Measurements from ENCODE around the gene ABHD6. TPM values are rescaled to one million over a fixed set of nuclear protein-coding genes. Genes with fewer than 3 reads are reported as not detected.
"Not testable (repeated sequence)": the region's sequence is repeated elsewhere in the genome, so short reads cannot be mapped to it uniquely, and the experiment has no call there.

The ABHD6 gene
- total RNA-seq, 1 donor from 2014 or later = 11.7 TPM

DNA sequence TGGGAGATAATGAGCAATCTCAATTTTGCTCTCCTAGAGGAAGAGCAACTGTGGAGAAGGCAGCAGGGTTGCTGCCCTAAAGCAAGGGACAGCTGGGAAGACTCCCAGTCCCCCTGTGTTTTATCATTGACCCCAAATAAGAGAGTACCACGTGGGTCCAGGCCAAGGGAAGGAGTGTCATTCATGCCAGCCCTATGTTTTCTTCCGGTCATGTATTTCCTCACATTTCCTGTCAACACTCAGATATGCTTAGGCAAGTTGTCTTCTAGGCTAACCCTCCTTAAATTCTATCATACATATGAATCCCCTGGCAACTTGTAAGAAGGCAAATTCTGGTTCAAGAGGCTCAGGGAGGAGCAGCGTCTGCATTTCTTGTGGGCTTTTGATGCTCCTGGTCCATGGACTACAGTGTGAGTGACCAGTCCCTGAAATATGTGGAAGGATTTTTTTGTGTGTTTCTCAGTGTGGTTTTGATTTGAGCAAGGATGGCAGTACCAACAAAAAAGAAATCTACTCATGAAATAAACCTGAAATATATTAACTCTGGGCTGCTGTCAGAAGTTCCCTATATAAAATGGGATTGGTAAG lies 36.5 kb downstream of the ABHD6 start:
- DNase-seq = no peak

DNA sequence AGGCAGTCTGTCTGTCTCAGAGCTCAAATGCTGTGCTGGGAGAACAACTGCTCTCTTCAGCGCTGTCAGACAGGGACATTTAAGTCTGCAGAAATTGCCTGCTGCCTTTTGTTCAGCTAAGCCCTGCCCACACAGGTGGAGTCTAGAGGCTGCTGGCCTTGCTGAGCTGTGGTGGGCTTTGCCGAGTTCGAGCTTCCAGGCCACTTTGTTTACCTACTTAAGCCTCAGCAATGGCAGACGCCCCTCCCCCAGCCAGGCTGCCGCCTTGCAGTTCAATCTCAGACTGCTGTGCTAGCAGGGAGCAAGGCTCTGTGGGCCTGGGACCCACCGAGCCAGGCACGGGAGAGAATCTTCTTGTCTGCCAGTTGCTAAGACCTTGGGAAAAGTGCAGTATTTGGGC lies 43.5 kb downstream of the ABHD6 start:
- DNase-seq = no peak

DNA sequence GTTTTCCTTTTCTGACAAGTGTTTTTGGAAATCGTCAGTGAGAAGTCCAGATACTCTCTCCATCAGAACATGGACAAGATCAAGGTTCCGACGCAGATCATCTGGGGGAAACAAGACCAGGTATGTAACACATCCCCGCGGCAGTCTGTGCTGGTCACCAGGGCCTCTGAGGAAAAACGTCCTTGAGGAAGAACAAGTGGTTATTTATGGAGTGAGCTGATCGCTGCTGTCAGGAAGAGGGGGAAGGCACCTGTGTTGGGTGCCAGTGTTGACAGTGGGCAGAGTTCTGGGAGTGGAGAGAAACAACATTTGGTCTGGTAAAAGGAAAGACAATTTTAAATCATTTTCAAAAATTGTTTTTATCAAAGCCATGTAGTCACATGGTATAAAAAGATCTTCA lies 47.7 kb downstream of the ABHD6 start:
- DNase-seq = no peak

DNA sequence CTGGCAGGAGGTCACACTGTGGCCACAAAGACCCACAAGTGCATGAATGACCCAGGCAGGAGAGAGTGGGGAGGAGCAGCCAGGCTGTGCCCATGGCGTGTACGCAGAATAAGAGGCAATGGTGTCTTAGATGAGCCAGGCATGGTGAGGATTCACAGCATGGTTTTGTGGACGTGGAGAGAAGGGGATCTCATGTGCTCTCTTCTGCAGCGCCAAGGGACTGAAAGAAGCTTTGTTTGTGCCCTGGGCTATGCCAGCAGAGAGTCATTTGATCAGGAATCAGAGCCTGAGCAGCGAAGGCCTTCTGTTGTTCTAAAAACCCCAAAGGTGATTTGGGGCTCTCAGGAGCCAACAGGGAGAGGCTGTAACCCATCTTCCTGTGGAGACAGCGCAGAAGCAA lies 49.8 kb downstream of the ABHD6 start:
- no peak for DNase-seq

DNA sequence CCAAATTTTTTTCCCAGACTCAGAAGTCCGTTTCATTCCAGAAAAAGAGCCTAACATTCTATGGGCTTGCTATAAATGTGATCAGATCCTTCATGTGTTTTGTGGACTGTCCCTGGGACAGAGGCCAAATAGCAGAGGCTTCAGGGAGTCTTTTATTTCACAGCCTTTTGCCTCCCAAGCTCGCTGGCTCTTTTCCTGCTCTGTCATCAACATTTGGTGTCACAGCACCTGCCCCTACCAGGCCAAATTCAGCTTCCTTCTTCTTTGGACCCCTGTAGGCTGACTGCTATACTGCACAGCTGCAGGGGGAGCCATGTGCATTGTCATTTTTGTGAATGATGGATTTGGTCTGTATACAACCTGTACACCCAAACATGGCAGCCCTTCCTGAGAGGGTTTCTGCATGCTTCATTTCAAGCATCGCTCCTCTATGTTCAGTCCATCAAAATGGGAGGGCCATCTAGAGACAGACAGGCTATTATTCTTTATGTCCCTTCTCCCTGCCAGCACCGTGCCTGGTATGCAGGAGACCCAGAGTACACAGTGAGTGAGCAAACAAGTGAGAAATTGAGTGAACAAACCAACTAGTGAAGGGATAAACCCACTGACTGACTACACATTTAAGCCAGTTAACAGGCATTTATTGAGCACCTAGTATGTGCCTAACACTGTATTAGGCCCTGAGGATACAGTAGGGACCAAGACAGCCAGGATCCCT lies 50.6 kb downstream of the ABHD6 start:
- DNase-seq = no peak

DNA sequence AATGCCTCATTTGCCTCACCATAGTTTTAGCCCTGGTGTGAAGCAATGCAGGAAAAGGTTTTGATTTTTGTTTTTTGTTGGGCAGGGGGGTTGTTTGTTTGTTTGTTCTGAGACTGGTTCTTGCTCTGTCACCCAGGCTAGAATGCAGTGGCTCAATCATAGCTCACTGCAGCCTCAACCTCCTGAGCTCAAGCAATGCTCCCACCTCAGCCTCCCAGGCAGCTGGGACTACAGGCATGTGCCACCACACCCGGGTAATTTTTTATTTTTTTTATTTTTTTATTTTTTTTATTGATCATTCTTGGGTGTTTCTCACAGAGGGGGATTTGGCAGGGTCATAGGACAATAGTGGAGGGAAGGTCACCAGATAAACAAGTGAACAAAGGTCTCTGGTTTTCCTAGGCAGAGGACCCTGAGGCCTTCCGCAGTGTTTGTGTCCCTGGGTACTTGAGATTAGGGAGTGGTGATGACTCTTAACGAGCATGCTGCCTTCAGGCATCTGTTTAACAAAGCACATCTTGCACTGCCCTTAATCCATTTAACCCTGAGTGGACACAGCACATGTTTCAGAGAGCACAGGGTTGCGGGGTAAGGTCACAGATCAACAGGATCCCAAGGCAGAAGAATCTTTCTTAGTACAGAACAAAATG lies 51.5 kb downstream of the ABHD6 start:
- DNase-seq = not testable (repeated sequence)

DNA sequence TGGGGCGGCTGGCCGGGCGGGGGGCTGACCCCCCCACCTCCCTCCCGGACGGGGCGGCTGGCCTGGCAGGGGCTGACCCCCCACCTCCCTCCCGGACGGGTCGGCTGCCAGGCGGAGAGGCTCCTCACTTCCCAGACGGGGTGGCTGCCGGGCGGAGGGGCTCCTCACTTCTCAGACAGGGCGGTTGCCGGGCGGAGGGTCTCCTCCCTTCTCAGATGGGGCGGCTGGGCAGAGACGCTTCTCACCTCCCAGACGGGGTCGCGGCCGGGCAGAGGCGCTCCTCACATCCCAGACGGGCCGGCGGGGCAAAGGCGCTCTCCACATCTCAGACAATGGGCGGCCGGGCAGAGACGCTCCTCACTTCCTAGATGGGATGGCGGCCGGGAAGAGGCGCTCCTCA lies 52.9 kb downstream of the ABHD6 start:
- not testable (repeated sequence) for DNase-seq

DNA sequence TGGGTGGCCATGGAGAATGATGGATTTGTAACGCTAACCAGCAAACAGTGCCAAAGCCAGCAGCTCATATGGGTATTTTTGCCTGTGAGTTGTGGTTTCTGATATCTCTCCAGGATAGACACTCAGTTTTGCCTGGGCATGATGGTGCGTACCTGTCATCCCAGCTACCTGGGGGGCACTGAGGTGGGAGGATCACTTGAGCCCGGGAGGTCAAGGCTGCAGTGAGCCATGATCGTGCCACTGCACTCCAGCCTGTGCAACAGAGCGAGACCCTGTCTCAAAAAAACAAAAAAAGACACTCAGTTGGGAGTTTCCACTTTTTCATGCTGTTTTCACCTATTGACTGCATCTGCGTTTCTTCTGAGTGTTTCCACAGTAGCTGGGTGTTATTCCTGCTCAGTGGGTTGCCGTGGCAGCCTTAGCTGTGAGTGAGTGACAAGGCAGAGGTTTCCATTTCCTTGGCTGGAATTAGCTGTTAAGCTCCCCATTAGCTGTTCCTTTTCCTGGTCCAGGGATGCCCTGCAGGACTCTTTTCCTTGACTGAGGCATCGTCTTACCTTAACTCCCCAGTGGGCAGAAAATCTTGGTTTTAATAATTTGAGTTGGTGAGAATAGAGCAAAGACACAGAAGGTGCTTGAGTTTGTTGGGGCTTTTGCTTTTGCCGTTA lies 54.2 kb downstream of the ABHD6 start:
- no peak for DNase-seq

DNA sequence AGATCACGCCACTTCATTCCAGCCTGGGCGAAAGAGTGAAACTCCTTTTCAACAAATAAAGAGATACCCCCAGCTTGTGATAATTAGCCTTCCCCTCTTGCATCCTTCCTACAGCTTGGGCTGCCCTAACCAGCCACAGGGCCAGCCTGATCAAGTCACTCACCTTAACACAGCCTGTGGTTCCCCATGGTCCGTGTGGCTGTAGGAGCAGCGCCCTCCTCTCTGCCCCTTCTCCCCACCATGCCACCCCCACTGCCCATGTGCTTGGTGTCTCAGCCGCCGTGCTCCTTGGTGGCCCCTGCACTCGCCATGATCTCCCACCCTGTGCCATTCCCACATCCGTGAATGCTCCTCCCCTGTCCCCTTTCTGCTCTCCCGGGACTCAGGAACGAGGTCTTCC lies 55.3 kb downstream of the ABHD6 start:
- DNase-seq = no peak

DNA sequence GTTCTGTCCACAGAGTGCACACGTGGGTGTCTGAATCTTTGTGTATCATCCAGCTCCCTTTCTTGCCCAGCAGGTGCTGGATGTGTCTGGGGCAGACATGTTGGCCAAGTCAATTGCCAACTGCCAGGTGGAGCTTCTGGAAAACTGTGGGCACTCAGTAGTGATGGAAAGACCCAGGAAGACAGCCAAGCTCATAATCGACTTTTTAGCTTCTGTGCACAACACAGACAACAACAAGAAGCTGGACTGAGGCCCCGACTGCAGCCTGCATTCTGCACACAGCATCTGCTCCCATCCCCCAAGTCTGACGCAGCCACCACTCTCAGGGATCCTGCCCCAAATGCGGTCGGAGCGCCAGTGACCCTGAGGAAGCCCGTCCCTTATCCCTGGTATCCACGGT lies 55.9 kb downstream of the ABHD6 start:
- DNase-seq = no peak

DNA sequence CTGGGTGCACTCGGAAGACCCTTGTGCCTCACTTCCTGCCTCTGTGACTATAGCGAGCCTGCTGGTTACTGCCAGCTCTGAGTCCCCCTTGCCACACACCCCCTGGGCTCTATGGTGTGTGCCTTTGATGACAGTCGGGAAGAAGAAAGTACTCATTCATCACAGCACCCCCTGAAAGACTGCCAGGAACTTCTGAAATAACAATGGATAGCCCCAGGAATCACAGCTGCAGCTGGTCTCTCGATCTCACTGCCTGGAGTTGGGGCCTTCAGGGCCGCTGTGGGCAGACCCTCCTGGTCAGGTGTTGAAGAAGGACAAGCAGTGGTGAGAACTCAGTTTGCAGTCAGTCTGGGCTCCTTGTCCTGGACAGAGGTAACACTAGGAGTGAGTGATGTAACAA lies 58.7 kb downstream of the ABHD6 start:
- no peak for DNase-seq

DNA sequence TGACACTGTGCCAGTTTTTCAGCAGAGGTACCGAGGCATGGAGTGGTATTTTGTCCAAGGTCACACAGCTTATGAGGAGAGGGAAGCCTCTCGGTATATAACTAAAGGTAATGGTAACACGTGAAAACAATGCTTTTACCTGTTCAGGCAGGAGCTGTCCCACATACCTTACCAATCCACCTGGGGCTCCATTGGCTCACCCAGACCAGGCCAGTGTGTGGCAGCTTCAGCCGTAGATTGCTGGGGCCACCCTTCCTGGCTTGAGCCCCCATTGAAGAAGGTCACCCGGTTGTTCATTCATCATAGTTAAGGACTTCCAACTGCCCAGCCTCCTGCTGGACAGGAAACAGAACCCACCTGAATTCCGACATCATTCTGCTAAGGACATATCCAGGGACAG lies 59.3 kb downstream of the ABHD6 start:
- DNase-seq = no peak

DNA sequence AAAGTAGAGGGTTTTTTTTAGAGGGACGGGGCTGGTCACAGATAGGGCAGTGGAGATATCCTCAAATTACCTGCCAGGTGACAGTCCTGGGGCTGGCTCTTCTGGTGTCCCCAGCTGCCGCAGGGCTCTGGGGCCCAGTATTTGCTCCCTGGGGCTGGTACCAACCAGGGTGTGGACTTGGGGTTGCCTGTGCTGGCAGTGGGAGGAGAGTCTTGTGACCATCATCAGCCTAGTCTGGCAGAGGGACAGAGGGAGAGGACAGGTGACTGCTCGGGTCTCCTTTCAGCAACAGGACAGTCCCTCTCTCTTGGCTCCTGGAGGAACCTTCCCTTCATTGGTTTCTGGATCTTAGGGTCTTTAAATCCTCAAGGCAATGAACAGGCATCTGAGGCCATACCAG lies 60.6 kb downstream of the ABHD6 start:
- DNase-seq = no peak

DNA sequence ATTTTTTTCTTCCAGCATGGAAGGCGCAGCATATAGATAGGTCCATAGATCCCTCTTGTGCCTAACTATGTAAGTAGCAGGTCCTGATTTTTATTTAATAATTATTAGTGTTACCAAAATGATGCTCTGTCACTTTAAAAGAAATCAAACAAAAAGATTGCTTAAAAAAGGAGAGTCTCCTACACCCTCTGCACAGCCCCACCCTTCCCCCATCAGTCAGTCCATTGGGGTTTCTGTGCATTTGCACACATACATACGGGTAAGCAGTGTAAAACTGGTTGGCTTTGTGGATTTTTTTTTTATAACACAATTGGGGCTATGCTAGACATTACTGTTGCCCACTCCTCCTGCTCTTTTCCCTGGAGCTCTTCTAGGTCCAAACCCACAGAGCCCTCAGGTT lies 61.5 kb downstream of the ABHD6 start:
- no peak for DNase-seq

DNA sequence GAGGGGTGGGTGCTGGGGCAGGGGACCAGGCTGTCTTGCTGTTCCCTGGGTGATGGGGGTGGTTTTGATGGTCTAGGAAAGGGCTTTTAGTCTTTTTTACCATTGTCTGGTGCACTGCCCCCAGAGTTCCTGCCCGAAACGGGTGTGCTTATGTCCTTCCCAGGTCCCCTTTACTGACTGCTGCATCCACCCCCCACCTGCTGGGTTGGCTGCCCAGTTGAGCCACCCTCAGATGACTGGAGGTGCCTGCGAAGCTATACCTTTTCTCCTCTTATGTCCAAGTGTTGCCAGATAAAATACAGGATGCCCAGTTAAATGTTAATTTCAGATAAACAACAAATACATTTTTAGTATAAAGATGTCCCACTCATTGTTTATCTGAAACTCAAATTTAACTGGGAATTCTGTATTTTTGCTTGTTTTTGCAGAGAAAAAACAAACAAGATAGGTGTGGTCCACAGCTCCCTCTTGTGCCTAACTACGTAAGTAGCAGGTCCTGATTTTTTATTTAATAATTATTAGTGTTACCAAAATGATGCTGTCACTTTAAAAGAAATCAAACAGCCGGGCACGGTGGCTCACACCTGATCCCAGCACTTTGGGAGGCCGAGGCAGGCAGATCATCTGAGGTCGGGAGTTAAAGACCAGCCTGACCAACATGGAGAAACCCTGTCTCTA lies 62.4 kb downstream of the ABHD6 start:
- DNase-seq = peak; percentile 47

DNA sequence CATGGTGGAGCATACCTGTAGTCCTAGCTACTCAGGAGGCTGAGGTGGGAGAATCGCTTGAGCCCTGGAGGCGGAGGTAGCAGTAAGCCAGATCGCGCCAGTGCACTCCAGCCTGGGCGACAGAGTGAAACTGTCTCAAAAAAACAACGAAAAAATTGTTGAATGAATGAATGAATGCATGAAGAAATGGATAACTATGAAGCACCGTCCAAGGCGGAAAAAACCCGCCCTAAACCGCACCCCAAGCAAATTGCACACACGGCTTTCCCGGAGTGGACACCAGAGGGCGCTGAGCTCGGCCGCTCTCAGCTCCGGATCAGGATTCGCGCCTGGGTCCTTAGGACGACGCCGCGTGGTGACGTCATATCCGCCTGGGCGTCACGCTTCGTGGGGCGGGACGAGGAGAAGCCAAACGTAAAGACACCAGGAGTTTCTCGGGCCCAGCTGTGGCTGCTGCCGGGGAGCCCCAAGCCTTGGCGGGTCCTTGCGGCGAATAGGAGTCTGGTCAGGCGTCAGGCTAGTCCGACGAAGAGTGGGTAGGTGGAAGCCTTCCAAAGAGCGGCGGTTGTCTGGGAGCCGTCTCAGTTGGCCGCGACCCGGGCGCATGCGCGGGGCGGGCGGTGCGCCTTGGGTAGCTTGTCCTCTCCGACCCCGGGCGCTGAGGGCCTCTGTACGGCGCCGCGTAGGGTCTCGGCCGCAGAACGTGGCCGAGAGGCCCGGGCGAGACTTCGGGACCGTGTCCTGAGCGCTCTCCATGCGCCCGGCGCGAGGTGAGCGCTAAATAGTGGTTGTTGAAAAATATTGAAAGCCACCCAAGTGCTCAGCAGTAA lies 68.5 kb downstream of the ABHD6 start, which contains the start of the genes HTD2 and RPP14:
TSS of gene HTD2 (plus strand) at position 639 of the 830 bp plus-strand sequence. CDS start 11,094 bp downstream, outside the sequence.
TSS of gene RPP14 (plus strand) at position 364 of the 830 bp plus-strand sequence. CDS start 4,085 bp downstream, outside the sequence.
- peak; percentile 97 for DNase-seq

DNA sequence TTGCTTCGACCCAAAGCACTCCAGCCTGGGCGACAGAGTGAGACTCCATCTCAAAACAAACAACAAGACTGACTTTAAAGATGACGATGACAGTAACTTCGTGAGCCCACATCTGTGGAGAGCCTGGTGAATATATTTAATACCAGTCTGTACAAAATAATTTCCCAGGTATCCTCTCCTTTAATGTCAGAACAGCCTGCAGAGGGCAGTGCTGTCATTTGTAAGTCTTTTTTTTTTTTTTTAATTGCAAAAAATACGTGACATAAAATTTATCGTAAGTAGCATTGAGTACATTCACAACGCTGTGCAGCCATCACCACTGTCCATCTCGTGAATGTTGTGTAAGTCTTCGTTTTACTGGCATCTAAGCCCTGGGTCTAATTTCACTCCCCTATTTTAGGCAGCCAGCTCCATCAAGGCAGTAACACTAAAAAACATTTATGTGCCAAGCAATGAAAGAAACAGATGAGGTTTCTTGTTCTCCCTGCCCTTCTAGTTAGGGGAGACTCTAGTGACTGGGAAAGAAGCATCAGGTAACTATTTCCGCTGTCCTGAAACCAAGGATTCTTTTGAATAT lies 70.1 kb downstream of the ABHD6 start:
- DNase-seq = no peak

DNA sequence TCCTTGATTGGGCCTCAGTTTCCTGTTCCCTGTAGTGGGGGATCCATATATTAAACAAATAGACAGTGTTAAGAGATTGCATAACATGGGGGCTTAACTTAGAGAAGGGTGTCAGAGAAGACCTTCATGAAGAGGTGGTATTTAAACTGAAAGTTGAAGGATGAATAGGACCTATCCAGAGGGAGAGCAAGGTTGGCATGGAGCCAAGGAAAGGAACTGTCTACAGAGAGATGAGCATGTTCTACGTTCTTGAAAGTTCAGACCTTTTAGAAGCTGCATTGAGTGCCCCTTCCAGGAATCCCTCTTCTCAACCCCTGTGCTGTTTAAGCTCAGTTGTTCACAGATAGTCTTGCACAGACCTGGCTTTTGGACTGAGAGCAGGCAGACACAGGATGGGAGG lies 71.1 kb downstream of the ABHD6 start:
- DNase-seq = no peak

DNA sequence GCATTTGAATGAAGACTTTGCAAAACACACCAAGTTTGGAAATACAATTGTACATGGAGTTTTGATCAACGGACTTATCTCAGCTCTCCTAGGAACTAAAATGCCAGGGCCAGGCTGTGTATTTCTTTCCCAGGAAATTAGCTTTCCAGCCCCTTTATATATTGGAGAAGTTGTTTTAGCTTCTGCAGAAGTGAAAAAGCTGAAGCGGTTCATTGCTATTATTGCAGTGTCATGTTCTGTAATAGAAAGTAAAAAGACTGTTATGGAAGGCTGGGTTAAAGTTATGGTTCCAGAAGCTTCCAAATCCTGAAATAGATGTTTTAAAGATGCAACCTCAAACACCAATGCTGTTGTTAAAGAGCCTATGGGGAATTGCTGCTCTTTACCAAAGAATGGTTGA lies 80.2 kb downstream of the ABHD6 start:
- no peak for DNase-seq

DNA sequence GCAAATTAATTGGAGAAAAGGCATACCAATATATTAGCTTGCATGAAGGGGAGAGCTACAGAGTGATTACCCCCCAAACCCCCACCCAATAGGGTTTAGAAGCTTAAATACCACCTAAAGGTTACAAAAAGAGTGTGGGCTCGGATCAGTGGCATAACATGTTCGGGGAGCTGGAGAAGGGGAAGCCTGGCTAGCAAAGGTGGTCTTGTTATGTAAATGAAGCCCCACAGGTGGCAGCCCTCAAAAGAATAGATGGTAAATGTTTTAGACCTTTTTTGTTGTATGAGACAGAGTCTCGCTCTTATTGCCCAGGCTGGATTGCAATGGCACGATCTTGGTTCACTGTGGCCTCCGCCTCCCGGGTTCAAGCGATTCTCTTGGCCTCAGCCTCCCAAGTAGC lies 84.2 kb downstream of the ABHD6 start:
- no peak for DNase-seq

DNA sequence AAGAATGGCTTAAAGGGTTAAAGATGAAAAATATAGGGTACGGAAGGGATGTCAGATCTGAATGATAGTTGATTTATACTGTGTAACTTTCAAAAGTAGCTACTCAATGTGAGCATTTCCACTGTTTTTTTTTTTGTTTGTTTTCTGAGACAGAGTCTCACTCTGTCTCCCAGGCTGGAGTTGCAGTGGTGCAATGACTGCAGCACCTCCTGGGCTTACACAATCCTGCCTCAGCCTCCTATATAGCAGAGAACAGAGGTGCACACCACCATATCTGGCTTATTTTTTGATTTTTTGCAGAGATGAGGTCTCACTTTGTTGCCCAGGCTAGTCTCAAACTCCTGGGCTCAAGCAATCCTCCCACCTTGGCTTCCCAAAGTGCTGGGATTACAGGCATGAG lies 85.2 kb downstream of the ABHD6 start:
- no peak for DNase-seq
